Right atrium auricular region (tissue), 2 donors: Measurements from ENCODE around the gene EPN3. TPM values are rescaled to one million over a fixed set of nuclear protein-coding genes. Genes with fewer than 3 reads are reported as not detected.

ENCODE experiments used
- DNase-seq: peaks from one replicate; pipeline ENCODE4 v3.0.0-alpha.2; 2019; ENCODE audit warnings: low spot score
- H3K27ac ChIP-seq, 2 donors: fragments of 200-600 bp; sonication (generic); 1 replicate in 1 of 2; 2 replicates in 1 of 2; pipeline ENCODE4 v1.5.1; 2016 to 2019
- H3K27me3 ChIP-seq, 2 donors: fragments of 200-600 bp; sonication (generic); one replicate each; pipeline versions ENCODE4 v1.5.1 to v1.6.0; 2017 to 2019
- H3K36me3 ChIP-seq: fragments of 200-600 bp; sonication (generic); one replicate; pipeline ENCODE4 v1.5.1; 2016
- H3K4me1 ChIP-seq, 2 donors: fragments of 200-600 bp; sonication (generic); one replicate each; pipeline versions ENCODE4 v1.5.1 to v1.6.0; 2017 to 2019
- H3K4me3 ChIP-seq, 2 donors: fragments of 200-600 bp; sonication (generic); 1 replicate in 1 of 2; 2 replicates in 1 of 2; pipeline ENCODE4 v1.5.1; 2017 to 2019; ENCODE audit warnings: mild to moderate bottlenecking in 1 of 2, moderate library complexity in 1 of 2
- H3K9me3 ChIP-seq, 2 donors: fragments of 200-600 bp; sonication (generic); one replicate each; pipeline ENCODE4 v1.5.1; 2019
- CTCF ChIP-seq, 2 donors: fragments of 200-600 bp; sonication (generic); IDR thresholded peaks; one replicate each; pipeline ENCODE4 v1.5.1; 2019; ENCODE audit warnings: antibody characterized with exemption in 2 of 2
- total RNA-seq, 2 donors: library from RNA; depleted of rRNA; stranded (reverse); fragments of >200 nt; gene quantifications; one replicate each; pipeline ENCODE4 v1.1.0, GENCODE V29; 2016

EPN3 gene
- total RNA-seq, 2 donors from 2014 or later, result 4.5 to 13.3 TPM

- H3K27ac ChIP-seq, result no peak overlapping the region
- DNase-seq, result no peak
- no peaks in the 10 kb centered on the region for H3K27me3 ChIP-seq
- no peaks in the 10 kb centered on the region for H3K36me3 ChIP-seq
- H3K4me1 ChIP-seq, result peaks cover 0 to 19% of the 10 kb centered on the region in 2 donors
- TF ChIP-seq CTCF (IDR thresholded peaks at IDR 0.05), result no peak
- H3K4me3 ChIP-seq, result no peak overlapping the region
- H3K9me3 ChIP-seq, result no peaks in the 10 kb centered on the region
Measured at GRCh38 chr17:50539762-50540559, 7.4 kb downstream of the EPN3 start.

GRCh38 chr17:50540560-50541401 is 8.2 kb downstream of the EPN3 start:
- H3K9me3 ChIP-seq, result no peaks in the 10 kb centered on the region
- H3K27me3 ChIP-seq, result no peaks in the 10 kb centered on the region
- H3K36me3 ChIP-seq, result no peaks in the 10 kb centered on the region
- peaks cover 0 to 19% of the 10 kb centered on the region in 2 donors for H3K4me1 ChIP-seq
- peak overlapping the region in 1 of 2 donors; percentile 77 for H3K27ac ChIP-seq
- TF ChIP-seq CTCF (IDR thresholded peaks at IDR 0.05), result no peak
- no peak for DNase-seq
- H3K4me3 ChIP-seq, result no peak overlapping the region

- Histone ChIP-seq H3K27ac (peak overlapping the region; percentile 70 to 77), H3K4me1 (peaks cover 0 to 19% of the 10 kb centered on the region in 2 donors), H3K27me3 (no peaks in the 10 kb centered on the region), H3K36me3 (no peaks in the 10 kb centered on the region), H3K4me3 (peak overlapping the region; percentile 53 to 60), H3K9me3 (no peaks in the 10 kb centered on the region)
- DNase-seq, result no peak
- no peak for TF ChIP-seq CTCF (IDR thresholded peaks at IDR 0.05)
Measured at GRCh38 chr17:50541402-50541715, 8.8 kb downstream of the EPN3 start.

GRCh38 chr17:50541716-50542688 is 9.5 kb downstream of the EPN3 start:
- peak overlapping the region; percentile 70 to 77 for H3K27ac ChIP-seq
- H3K4me3 ChIP-seq, result peak overlapping the region; percentile 53 to 60
- H3K4me1 ChIP-seq, result peaks cover 0 to 23% of the 10 kb centered on the region in 2 donors
- no peaks in the 10 kb centered on the region for H3K27me3 ChIP-seq
- DNase-seq, result peak; percentile 83
- no peaks in the 10 kb centered on the region for H3K9me3 ChIP-seq
- TF ChIP-seq CTCF (IDR thresholded peaks at IDR 0.05), result peak in 1 of 2 donors; percentile 41
- no peaks in the 10 kb centered on the region for H3K36me3 ChIP-seq
